HG02852 (cell line): ENCODE results near the gene NOL6.

ENCODE experiments used
- ATAC-seq: cut with Tn5 transposase; IDR thresholded peaks from one replicate; pipeline ENCODE4 v1.9.1; 2021; ENCODE audit warnings: mild to moderate bottlenecking, moderate library complexity; ENCODE audit not compliant: unreplicated experiment

NOL6 gene

DNA sequence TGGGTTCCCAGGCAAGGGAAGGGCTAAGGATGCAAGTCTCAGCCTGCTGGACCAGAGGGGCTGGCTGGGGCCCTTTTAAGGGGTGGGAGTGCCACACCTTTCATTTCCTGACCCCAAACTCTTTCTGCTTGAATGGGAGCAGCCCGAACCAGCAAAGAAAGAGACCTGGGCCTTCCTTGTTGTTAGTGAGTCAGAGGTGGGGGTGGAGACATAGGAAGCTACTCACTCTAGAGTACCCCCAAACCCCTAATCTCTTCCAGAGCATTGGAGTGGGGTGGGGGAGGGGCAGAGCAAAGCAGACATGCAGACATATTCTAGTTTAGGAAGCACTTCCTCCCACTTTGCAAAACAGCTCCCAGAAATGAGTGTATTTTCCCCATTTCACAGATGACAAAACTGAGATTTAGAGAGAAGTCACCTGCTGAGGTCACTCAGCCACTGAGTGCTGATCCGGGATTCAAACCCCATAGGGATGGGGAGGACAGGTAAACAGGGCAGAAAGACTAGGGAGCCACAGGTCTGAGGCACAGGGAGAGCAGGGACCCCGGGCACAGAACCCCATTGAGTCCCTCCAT lies 20.4 kb downstream of the NOL6 start:
- no peak for ATAC-seq

DNA sequence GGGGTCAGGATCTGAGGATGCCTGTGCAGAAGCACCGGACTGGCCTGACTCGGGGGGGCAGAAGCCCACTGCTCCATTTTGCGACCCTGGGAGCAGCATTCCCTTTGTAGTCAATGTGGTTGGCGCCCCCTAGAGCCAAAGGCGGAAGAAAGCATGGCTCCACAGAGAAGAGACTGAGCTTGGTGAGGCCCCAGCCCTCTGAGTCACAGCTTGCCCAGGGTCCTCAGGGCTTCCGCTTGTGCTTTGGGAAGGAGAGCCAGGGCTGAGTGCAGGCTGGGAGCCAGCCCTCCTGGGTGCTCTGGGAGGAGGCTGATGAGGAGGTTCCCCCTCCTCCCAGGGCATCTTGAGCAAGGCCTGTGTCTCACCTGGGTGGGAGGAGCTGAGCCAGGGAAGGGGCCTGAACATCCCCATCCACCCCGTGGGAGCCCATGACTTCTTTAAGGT lies 20.9 kb downstream of the NOL6 start:
- no peak for ATAC-seq

DNA sequence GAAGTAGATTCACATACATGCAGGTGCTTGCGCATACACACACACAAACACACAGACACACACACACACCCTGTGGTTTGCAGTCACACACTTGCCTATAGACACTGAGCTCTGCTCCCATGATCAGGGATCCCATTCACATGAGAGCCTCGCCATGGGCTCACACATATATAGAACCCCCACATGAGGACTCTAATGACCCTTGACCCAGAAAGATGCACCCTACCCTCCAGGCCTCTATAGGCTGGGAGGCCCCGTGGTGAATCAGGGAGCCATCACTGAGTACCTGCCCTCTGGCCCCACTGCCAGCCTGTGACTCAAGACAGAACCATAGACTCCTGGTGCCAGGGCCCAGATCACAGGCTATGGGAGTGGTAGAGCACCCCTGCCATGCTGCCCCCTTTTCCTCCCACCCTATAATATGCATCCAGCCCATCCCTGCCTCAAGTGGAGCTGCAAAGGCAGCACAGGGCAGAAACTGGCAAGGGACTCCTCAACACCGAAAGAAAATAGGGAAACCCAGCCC lies 23.0 kb downstream of the NOL6 start:
- ATAC-seq = no peak

DNA sequence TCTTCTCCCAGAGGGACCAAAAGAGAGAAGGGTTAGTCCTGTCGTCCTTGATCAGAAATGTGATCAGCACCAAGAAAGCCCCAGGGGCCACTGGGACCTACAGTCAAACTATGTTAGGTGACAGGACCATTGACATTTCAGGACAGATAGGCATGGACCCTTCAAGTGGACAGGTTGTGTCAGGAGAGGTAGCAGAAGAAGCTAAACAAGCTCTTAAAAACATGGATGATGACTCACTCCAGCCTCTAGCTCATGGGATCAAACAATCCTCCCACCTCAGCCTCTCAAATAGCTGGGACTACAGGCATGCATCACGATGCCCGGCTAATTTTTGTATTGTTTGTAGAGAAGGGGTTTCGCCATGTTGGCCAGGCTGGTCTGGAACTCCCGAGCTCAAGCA lies 24.0 kb downstream of the NOL6 start:
- no peak for ATAC-seq

DNA sequence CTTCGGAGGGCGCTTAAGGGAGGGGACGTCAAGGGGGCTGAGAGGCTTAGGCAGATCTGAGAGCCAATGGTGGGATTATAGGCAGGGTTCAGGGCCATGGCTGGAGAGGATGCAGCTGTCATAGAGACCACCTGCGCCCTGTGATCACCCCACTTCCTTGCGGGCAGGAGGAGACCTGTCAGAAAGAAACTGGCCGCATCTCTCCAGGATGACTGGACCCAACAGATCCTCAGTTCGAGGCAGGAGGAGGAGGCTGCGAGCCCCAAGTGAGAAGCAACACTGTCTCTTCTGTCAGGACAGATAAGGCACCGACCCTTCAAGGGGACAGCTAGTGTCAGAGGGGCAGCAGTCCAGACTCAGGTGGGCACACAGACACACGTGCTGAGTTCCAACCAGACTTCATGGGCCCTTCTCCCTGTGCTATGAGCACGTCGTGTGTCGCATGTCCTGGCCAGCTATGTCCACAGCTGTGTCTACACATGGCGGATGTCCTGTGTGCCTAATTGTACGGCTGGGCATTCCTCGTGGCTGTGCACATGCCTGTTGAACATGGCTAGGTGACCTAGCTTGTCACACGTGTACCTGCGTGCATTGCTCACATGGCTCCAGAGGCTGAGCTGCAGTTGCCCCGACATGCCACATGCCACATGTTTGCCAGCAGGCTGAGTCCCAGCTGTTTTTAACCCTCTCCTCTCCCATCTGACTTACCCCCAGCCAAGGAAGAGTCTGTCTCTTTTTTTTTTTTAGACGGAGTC lies 25.7 kb downstream of the NOL6 start:
- no peak for ATAC-seq

DNA sequence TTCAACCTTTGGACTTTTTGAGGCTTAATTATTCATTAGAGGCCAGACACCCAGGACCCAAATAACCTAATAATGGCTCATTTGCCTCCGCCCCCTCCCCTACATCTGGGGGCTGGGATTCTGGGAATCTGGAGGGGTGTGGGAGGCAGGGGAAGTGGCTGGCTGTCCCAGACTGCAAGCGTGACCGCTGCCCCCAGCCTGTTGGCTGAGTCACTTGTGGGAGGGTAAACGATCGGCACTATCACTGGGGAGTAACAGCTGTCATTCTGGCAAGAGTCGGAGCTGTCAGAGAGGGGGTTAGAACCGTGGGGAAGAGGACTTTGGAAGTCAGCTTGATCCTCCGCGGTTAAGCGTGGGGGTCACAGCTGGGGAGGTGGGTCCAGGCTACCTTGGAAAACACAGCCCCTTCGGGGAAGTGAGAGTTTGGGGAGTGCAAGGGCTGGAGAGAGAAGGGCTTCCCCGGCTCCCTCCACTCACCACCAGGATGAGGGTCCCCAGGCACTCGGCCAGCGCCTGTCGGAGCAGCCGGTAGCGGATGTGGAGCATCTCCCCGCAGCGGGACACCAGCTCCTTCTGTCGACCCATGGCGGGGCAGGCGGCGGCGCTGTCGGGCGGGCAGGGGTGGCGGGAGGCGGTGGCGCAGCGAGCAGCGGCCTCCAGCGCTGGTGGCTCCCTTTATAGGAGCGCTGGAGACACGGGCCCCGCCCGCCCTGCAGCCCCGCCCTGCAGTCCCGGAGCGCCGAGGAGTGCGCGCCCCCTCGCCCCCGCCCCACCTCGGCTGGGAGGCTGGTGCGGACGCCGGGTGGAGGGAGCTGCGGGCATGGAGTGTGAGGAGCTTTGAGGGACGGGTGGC lies 26.6 kb downstream of the NOL6 start, which contains the start of gene AQP3:
Gene AQP3, minus strand, starts transcription at position 648 of the 853 bp plus-strand sequence. Its CDS starts 63 bp downstream, at position 585.
- peak; percentile 35 for ATAC-seq

DNA sequence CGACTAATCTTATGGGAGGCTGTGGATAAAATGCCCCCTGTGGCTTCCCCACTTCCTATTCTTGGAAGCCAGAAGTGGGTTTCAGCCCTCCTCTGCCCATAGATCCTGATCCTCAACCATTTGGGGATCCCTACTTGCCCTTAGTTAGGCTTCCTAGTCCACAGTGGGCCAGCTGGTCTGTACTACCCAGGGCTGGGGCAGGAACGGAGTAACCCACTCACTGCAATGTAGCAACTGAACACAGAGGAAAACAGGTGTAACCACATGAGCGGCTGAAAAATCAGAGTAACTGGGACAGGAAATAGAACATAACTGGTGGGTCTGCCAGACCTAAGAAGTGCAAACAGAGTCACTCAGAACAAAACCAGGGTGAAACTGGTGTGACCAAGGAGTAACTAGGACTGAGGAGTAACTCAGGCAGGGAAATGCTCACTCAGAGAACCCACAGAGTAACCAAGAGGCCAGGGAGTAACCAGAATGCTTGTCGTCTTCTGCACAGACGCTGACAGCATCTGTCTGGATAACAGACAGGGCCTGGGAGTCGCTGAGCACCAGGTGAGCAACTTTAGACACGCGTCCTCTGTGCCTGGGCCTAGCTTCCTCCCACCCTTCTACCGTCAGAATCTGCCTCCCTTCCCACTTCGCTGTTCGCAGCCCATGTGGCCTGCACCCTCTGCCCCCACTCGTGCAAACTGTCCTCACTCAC lies 27.3 kb downstream of the NOL6 start:
- ATAC-seq = peak; percentile 86

DNA sequence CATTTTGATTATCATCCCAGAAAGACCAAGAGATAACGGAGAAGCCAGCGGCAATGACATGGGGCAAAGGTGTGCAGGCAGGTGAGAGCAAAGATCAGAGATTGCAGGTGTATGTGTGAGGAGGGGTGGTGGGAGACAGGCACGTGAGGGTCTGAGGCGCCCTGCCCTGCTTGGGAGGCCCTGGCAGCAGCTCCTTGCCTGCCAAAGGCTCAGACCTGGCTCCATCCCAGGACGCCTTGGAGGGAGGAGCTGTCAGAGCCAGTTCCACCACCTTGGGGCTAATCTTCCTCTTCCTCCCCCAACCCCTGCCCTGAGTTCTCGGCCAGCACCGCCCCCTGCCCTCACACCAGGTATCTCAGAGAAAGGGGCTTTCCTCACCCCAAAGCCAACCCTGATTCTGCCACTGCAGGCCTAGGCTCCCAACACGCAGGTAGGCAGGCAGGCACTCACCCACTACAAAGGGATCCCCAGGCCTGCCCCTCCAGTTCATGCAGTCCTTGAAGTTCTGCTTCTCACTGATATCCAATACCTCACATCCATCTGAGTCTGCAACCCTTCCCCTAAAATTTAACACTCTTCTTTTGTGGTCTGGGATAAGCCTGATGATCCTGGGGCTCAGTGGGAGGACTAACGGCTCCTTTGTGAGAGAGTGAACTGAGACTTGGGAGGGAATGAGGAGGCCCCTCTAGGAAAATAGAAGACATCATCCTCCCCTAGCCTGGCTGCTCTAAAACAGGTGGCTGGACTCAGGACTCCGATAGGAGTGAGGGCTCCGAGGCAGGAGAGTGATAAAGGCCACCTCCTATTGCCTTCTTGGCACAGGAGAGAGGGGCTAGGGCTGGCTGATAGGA lies 28.1 kb downstream of the NOL6 start:
- no peak for ATAC-seq

DNA sequence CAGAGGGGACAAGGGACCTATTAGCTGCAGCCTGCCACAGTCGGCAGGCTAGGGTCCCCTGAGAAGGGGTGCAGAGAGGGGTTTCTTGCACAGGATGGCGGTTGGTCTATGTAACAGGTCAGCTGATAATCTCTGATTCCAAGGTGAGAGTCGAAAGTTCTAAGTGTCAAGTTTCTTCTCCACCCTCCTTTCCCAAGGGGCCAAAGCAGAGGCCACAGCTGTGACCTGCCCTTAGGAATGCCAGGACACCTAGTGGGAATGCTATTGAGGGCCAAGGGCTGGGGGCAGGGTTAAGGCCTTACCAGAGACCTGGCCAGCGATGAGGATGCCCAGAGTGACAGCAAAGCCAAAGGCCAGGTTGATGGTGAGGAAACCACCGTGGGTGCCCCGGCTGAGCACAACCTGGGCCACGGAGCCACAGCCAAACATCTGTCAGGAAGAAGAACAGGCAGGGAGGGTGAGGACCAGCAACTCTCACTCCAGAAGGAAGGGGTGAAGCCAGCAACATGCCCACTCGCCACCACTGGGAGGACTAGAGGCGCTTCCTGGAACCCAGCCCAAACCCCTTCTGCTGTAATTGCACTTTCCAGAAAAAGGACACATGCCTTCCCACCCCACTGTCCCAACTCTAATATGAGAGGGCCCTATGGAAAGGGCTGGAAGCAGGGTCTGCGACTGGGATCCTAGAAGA lies 30.1 kb downstream of the NOL6 start:
- no peak for ATAC-seq

DNA sequence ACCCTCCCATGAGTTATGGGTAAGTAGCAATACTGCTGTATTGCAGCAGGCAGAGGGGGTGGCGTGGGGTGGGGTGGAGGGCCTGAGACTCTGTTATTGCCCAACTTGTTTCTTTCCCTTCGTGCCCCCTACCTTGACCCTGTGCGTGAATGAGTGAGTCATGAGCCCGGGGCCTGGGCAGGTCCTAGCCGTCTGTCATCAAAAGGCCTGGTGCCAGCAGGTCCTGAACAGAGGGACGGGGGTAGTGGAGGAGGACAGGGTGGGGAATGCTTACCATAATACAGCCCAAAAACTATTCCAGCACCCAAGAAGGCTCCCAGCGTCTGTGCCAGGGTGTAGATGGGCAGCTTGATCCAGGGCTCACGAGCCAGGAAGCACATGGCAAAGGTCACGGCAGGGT lies 30.7 kb downstream of the NOL6 start:
- no peak for ATAC-seq

DNA sequence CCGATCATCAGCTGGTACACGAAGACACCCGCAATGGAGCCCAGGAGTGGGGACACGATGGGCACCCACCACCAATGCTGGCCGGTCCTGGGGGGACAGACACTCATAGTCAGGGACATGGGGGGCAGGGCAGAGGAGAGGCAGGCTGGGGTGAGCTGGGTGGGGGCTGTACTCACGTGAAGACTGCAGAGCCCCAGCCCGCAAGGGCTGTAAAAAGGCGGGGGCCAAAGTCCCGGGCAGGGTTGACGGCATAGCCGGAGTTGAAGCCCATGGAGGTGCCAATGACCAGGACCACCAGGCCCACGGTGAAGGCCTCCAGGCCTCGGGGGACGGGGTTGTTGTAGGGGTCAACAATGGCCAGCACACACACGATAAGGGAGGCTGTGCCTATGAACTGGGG lies 31.6 kb downstream of the NOL6 start:
- no peak for ATAC-seq

DNA sequence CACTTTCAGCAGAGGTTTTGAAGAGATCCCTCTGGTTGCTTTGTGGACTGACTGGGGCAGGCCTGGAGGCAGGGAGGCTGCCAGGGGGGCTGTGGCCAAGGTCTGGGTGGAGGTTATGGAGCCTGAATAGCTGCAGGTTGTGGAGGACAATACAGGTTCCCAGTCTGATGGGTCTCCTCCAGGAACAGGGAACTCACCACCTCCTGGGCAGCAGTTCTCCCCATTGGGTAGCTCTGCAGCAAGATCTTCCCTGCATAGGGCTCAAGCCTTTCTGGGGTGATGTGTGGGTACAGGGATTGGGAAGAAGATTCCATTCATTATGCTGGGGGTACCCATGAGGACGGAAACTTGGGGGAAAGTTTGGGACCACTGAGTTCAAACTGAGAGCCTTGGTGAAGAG lies 33.1 kb downstream of the NOL6 start:
- ATAC-seq = no peak

DNA sequence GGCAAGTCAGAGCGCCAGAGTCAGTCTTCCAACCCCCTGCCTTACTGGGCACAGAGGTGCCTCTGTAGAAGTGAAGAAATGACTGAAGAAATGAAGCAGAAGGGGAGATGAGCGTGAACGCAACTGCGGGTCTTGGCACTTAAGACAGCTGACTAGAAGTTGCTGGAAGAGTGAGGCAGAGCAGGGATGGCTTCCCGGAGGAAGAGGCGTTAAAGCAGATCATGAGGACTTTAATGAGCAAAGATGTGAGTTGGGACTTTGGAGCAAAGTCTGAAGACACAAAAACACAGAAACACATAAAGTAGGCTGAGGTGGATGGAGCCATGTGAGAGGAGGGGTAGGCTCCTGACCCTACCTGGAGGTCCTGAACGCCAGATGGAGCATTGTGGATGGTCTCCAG lies 33.5 kb downstream of the NOL6 start:
- no peak for ATAC-seq

DNA sequence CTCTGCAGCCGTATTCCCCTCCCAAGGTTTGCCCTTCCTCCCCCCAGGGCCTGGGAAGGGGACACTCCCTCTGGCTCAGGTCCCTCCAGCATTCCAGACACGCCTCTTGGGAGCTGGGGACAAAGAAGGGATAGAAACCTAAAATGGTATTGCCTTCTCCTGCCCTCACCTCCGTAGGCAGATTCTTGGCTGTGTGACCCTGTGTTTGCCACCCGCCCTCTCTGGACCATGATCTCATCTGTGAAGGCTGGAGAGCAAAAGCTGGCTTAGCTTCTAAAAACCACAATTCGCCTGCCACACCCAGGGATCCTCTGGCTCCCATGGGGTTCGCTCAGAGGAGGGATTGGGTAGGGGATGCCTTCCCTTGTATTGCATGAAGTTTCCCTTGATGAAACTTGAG lies 34.0 kb downstream of the NOL6 start:
- no peak for ATAC-seq

DNA sequence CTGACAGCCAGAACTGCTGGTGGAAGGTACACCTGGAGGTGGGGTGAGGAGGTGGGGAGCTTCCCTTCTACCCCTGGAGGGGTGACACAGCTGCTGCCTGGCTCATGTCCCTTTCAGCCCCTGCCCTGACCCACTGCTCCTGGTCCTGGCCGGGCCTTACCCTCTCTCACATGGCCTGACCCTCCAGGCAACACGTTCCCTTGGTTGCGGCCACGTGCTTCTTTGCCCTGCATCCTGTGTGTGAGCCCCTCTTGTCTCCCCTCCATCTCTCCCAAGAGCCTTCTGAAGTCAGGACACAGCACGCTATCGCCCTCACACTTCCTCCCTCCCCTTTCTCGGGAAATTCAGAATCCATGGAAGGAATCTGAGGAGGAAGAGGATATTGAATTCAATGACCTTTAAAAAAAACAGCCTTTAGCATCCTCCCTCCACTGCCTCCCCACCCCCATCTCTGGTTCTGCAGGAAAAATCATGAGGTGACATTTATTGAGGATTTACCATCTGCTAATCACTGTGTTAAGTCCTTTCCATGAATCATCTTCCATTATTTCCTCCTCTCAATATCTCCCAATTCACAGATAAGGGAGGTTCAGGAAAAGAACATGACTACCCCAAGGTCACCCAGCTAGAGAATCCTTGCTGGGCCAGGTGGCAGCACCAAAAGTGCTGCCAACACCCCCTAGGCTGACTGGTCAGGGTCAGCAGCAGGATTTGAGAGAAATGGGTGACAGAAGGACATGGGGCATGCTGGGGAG lies 34.6 kb downstream of the NOL6 start:
- no peak for ATAC-seq

DNA sequence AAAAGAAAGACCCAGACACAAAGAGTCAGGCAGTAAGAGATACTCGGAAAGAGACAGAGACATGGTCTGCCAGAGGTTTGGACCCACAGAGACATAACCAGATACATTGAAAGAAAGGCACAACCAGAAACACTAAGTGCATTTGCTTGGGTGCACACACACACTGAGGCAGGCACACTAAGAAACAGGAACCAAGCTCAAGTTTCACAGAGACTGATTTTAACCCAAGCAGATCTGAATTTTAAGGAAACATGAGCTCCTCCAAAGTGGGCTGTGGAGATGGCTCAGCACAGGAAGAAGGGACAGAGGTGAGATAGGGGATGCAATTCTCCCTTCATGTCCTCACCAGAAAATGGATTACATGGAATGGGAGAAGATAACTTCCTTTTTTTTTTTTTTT lies 35.8 kb downstream of the NOL6 start:
- no peak for ATAC-seq

DNA sequence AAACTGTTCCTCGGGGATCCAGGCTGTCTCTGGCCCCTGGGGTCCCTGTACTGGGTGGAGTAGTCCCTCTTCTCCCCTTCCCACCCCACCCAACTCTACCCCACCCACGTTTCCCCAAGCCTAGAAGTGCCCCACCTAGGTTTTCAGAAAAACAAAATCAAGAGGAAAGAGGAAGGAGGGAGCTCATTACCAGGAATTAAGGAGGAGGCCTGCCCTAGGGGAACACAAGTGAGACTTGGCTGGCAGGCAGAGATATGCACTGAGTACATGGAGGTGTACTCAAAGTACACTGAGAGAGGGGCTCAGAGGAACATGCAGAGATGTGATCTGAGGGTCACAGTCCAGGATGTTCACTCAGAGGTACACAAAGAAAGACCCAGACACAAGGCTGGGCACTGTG lies 36.5 kb downstream of the NOL6 start:
- no peak for ATAC-seq

DNA sequence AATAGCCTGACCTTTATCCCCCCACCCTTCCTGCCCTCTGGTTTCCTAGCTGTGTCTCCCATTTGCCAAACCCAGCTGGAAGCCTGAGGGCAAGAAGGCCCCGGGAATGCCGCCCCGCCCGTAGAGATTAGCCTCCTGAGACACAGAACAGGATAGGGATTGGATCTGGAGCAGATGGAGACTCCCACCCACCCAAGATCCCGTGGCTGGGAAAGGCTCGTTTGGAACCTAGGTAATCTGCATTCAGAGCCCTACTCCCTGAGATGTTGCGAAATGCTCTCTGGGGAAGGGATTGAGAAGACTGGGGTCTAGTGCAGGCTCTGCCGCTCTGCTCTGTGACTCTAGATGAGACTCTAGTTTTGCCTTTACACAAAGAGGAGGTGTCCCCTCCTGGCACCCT lies 37.3 kb downstream of the NOL6 start:
- no peak for ATAC-seq

DNA sequence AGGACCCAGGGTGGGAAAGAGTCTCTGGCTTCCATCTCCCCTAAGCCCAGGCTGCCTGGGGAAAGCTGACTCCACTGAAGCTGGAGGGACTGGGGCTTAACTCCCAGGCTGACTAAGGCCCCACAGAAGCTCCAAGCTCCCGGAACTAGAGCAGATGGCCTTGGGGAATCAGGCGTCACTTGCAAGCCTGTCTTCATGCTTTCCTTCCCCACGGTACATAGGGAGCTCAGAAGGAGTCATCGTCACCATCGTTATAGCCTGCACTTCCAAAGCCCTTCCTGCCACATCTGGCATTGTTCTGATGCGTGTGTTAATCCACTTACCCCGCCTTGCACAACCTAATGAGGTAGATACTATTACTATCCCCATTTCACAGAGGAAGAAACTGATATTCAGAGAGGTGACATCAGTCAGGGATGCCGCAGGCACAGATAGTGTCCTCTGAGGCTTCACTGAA lies 37.9 kb downstream of the NOL6 start:
- no peak for ATAC-seq
